HG03025 (cell line): Measurements from ENCODE around the gene C1QTNF12.
"Not testable (repeated sequence)": the region's sequence is repeated elsewhere in the genome, so short reads cannot be mapped to it uniquely, and the experiment has no call there.

Experiments used
- ATAC-seq: cut with Tn5 transposase; IDR thresholded peaks from one replicate; pipeline ENCODE4 v1.9.1; 2021; ENCODE audit warnings: mild to moderate bottlenecking, moderate library complexity; ENCODE audit not compliant: unreplicated experiment, low FRiP score

Gene C1QTNF12

DNA sequence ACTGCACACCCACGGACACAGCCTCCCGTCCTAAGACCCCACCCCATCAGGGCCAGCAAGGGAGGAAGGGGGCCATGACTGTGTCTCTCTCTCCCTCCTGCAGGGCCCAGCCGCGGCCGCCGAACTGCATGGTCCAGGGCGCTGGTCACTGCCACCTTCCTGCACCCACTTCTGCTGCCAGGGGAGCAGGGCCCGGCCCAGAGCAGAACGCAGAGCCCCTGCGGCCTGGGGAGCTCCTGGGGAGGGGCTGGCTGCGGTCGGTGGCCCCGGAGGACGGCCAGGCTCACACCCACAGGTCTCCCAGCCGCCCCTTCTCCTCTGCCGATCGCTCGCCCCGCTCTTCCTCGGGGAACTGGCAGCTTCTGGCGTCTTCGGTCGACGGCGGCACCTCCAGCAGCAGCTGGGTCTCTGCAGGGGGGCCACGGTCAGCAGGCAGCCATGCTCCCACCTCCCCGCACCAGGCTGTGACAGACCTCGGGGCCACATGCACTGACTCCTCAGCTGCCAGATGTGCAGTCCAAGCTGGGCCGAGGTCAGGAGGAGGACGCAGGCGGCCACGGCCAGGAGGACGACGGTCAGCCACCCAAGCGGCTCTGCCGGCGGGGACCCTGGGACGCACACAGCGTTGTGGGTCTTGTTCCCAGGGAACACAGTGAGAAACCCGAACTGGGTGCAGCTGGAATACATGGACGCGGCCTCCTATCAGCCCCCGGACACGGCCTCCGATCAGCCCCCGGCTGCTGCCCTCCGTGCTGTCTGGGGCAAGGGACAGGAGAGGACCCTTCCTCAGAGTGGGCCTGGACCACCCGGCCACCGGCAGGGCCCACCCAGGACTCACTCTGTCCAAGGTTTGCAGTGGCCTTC is 42.7 kb downstream of the C1QTNF12 start:
- ATAC-seq, result no peak

DNA sequence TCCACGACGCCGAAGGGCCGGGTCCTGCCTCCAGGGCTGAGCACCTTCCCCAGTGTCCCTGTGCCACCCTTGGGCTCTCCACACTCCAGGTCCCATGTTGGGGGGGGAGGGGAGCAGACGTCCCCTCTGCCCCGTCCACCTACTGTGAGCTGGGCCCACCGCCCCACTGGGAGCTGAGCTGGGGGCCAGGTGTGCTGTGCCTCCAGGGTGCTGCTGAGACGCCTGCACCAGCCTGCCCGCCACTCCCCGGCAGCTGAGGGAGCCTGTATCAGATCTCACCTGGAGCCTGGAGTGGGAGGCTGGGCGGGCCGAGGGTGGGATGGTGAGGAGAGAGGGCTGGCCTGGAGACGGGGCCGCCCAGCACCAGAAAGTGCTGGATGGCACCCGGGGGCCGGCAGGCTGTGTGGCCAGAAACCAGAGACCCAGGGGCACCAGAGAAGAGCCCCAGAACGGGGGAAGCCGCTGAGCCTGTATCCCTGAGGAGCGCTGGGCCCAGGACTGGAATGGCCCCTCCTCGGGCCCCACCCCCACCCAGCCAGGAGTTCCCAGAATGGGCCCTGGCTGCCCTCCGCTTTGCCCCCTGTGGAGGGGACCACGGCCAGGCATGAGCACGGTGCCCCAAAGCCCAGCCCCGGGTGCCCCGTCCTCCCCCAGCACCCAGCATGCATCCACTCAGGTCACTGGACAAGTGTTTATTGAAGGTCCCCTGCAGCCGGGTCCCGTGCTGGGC is 43.5 kb downstream of the C1QTNF12 start:
- ATAC-seq, result no peak

DNA sequence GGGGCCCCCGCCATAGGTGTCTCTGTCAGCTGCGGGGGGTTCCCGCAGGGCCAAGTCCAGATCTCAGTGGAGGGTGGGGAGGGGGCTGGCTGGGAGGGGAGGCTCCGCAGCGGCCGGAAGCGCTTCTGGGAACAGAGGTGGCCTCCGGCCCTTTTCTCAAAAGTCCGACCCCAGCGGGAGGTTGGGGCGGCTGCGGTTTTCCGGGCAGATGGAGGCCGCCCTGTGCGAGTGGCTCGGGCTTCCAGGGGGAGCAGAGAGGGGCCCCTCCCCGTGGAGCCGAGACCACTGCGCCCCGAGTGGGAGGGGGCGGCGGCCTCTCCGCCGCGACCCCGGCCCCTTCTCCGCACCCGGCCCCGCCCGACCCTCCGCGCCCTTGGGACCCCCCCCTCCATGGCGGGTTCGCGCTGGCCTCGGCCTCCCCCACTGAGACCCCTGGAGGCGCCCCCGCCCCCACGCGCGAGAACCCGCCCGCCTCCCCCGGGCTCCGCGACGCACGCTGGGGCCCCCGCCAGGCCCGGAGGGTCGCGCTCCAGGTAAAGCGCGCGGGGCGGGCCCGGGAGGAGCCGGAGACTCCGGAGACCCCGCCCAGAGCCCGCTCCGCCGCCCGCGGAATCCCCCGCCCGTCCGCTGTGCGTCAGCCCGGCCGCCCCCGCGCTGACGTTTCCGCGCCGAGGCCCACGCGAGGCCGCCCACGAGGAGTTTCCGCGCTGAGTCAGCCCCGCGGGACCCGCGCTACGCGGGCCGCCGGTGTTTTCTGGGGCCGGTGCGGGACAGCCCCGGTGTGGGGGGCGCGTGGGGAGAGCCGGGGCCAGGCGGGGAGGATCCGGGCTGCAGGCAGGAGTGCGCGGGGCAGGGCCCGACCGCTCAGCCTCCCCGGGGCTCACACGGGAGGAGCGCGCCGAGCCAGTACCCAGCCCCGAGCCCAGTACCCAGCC is 45.4 kb downstream of the C1QTNF12 start:
- no peak for ATAC-seq

DNA sequence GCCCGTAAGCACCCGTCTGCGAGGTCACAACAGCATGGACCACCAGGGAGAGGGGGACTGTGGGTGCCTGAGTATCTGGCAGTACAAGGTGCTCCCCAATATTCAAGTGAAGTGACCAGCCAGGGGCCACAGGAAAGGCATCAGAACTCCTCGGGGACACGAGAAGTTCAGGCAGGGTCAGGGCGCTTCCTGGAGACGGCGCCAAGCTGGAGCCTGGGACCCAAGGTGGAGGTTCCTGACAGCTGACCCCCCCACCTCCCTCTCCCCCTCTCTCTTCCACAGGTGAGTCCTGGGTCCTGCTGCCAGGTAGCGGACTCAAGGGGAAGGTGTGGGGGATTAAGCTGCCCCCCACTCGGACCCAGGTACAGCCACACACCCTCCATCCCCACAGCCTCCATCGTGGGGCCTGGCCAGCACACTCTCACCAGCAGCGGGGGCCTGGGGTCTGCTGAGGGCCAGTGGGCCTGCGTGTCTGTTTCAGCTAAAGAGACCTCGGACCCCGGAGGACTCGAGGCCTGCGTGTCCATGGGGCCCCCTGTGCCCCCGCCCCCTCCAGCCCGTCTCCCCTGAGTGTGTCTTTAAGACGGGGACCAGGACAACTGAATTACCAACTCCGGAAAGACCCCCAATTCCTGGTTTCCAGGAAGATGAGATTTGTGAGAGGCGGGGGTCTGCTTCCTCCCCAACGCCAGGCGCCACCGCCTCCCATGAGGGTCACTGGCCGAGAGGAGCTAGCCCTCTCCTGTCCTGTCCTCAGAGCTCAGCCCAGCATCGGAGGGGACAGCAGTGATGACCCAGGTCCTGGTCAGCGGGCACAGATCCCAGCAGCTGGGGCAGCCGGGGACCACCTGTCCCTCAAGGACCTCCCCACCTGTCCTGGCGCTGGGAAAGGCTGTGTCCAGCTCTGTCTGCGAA is 46.3 kb downstream of the C1QTNF12 start:
- no peak for ATAC-seq

DNA sequence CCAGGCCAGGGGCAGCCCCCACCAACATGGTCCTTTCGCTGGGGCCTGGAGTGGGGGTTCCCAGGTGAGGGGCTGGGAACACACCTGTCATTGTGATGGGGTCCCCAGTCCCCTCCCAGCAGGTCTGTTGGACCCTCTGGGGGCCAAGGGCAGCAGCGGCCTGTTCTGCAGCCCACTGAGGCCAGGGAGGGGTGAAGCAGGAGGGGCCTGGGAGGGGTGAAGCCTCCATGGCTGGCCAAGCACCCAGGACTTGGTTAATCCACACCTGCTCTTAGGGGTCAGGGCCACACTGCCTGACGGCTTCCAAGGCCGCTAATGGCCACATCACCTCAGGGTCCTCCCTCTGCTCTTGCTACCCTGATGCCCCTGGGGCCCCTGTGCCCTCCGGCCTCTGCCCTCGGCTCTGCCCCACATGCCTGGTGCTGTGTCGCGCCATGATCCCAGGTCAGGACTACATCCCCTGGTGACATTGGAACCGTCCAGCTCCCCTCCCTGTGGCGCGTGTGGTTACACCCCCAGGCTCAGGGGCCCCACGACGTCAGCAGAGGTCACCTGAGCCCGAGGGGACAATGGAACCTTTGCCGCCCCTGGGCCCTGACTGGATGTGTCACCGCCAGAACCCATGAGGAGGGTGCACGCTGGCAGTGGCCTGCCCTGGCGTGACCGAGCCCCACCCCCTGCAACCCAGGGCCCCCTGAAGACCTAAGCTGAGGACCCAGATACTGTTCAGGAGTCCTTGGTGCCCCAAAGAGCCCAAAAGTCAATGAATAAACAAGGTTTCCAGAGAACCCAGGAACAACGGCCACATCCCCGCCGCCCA is 47.2 kb downstream of the C1QTNF12 start:
- ATAC-seq, result no peak

DNA sequence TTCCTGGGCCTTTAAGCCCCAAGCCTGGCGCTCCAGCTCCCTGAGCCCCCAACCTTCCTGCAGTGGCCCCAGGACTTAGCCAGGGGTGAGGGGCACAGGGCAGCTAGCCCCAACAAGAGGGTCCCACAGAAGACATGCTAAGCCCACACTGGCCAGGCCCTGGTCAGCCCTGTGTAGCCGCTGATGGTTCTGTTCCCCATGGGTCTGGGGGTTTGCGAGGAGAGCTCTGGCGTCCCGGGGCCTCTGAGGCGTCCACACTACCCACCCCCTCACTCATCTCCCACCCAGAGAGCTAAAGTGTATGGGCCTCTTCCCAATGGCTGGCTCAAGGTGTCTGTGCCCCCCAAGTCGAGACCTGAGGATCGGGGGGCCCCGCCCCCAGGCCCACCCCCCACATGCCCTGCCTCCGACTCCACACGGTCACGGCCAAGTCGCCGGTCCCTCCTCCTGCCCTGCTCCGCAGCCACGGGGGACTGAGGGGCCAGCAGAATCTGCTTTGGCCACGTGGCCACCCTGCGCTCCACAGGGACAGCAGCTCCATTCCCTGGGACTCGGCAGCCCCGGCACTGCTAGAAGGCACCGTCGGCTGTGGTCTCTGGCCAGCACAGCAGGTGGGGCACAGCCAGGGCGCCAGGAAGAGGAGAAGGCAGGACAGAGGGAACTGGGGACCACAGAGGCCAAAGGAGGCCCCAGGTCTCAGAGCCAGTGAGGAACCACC is 47.9 kb downstream of the C1QTNF12 start:
- ATAC-seq, result no peak

DNA sequence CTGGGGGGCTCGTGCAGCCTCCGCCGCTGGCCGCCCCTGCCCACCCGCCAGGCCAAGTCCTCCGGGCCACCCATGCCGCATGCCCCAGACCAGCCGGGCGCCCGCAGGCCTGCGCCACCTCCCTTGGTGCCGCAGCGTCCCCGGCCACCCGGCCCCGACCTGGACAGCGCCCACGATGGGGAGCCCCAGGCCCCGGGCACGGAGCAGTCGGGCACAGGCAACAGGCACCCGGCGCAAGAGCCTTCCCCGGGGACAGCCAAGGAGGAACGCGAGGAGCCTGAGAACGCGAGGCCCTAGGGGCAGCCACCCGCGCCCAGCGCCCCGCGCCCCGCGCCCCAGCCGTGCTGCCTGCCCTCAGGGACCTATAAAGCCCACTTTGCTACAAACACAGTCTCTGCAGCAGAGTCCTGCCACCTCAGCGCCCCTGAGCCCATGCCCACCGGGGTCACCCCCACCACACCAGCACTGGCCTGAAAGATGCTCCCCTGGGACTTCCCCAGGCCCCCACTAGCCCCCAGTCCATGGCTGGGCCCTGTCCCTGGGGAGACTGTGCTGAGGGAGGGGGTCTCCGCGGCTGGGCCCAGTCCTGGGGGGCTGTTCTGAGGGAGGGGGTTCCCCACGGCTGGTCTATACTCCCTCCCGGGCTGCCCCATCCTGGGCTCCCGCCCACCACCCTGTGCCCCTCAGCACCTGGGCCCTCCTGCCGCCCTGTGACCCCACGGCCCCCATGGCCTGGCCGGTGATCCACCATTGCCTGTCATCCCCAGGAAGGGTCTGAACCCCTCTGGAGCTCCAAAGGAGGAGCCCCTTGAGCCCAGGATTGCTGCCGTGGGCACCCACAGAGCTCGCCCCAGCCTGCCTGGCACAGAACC is 48.7 kb downstream of the C1QTNF12 start:
- no peak for ATAC-seq

DNA sequence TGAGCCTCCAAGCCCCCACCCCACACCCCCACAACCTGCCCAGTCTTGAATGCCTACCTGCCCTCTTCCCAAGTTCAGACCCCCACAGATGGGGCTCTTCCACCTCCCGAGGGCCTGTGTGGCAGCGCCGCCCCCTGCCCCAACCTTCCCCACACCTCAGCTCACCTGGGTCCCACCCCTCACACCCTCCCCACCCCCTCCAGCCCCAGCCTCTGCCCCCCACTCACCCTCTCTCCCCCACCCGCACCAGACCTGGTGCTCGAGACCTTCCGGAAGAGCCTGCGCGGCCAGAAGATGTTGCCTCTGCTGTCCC is 49.4 kb downstream of the C1QTNF12 start:
- ATAC-seq, result no peak

DNA sequence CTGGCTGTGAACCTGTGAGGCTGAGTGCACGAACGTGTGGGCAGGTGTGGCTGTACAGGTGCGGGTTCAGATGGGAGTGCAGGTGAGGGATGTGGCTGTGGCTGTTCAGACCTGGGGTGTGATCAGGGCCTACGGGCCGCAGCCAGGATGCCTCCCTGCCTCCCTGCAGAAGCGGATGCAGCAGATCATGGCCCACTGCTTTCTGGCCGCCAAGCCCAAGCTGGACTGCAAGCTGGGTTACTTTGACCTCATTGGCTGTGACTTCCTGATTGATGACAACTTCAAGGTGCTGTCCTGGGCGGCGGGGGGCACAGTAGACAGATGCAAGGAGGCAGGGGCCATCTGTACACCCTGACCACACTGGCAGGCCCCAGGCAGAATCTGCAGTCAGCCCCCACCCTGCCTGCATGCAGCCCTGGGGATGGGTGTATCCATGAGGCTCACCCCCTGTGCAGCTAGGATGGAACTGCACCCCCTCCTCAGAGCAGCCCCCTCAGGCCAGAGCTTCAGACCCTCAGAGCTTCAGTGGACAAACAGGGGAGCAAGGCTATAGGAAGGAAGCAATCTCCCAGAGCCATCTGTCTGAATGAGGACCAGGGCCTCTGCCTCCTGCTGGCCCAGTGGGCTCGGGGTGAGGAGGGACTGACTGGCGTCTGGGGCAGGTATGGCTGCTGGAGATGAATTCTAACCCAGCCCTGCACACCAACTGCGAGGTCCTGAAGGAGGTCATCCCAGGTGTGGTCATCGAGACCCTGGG is 49.9 kb downstream of the C1QTNF12 start:
- no peak for ATAC-seq

DNA sequence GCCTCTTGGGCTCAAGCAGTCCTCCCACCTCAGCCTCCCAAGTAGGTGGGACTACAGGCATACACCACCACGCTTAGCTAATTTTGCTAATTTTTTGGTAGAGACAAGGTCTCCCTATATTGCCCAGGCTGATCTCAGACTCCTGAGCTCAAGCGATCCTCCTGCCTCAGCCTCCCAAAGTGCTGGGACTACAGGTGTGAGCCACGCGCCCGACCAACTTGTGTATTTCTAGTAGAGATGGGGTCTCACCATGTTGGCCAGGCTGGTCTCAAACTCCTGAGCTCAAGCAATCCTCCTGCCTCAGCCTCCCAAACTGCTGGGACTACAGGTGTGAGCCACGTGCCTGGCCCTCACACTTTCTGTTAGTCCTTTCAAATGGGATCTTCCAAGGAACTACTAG is 50.8 kb downstream of the C1QTNF12 start:
- ATAC-seq, result not testable (repeated sequence)

DNA sequence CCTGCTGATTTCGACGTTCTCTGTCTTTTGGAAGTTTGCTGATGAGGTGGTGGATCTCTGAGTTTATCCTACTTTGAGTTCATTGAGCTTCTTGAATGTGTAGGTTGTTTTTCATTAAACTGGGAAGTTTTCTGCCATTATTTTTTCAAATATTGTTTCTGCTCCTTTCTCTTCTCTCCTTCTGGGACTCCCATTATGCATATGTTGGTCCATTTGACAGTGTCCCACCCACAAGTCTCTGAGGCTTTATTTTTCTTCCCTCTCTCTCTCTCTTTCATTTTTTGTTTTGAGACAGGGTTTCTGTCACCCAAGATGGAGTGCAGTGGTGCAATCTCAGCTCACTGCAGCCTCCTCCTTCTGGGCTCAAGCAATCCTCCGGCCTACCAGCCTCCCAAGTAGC is 51.8 kb downstream of the C1QTNF12 start:
- ATAC-seq, result no peak
